NCI-H1105 (cell line): ENCODE results near the gene AP1S3.

Experiments used
- DNase-seq: peaks from one replicate; lab custom pipeline; 2025; lab: John Stamatoyannopoulos, UW

AP1S3 gene

DNA sequence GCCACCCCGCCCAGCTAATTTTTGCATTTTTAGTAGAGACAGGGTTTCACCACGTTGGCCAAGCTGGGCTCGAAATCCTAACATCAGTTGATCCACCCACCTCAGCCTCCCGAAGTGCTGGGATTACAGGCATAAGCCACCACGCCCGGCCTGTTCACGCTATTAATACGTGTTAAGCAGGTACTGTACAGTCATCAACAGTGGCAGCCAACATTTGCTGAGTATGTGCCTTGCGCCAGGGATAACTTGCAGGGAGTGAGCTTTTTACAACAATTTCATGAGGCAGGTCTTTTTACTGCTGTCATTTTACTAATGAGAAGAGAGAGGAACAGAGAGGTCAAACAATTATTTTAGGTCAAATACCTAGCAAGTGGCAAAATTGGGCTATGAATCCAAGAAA, 115.2 kb downstream of the AP1S3 start:
- no peak for DNase-seq

DNA sequence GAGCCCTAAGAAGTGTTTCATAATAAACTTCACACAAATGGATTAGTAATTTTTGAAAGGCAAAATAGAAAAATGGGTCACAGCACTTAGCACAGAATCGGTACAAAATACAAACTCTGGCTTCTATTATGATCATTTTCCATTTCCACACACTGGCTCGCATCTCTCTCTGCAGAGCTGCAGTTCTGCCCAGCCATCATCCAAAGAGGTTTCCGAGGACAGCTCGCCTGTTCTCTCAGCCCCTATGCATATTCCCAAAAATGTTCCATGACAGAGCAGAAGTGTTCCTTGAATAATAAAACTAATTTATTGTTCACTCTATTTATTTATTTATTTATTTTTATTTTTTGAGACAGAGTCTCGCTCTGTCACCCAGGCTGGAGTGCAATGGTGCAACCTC, 115.6 kb downstream of the AP1S3 start:
- DNase-seq = no peak

DNA sequence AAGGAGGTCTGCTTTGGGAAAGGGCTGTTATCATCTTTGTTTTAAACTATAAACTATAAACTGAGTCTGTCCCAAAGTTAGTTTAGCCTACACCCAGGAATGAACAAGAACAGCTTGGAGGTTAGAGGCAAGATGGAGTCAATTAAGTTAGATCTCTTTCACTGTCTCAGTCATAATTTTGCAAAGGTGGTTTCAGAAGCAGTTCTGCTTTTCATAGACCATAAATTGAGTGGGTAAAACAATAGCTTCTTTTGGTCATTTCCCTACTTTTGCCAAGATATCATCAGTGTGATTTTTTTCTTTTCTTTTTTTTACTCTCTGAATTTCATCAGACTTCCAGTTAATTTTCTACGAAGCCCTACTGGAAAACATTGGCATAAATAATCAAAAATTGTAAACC, 117.0 kb downstream of the AP1S3 start:
- no peak for DNase-seq

DNA sequence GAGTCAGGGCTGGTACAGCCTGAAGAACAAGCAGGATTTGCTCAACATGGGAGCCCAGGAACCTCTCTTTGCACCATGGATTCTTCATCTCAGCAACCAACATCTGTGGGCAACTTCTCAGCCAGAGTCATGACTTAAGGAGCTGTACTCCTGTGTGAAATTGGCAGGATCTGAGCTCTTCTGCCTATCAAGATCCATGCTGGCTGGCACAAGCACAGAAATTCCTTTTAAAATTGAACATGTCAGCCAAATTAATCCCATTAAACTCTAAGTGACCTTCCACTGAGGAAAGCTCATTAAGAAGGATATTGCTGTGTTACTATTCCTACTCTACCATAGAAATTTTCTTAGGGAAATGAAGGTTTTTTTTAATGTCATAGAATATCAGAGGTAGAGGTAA, 124.7 kb downstream of the AP1S3 start:
- DNase-seq = no peak

DNA sequence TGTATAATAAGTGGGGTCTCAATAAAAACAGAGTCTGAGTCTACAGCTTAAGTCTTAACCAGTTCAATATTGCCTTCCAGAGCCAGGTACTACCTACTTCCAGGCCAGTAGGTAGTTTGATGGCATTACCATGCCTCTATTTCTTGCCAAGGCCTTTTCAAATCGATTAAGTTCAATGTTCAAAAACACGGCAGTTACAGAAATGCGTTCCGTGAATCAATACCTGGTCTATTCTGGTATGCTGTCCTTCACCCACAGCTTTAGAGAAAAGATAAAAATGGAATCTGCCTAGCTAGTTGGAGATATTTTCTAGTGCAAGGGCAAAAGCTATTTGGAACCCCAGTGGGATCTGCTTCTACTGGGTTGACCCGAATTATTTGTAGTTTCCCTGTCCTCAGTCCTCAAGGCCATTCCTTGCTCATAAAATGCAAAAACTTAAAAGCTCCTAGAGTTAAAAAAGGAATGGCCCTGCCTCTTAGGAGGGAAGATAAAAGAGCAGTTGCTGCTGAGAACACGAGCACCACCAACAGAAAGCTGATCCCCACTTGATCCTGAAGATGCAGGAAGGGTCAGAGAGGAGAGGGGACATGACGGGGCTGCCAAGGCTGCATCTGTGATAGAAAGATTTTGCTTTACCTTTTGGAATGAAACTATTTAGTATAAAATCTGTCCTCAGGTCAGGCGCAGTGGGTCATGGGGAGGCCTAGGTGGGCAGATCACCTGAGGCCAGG, 125.6 kb downstream of the AP1S3 start:
- no peak for DNase-seq
